Liver (tissue), 9 donors: ENCODE data around the gene TSBP1. TPM values are rescaled to one million over a fixed set of nuclear protein-coding genes. Genes with fewer than 3 reads are reported as not detected.

Source experiments
- DNase-seq: peaks from one replicate; pipeline ENCODE4 v3.0.0-alpha.2; 2017; ENCODE audit warnings: low spot score
- H3K27ac ChIP-seq, 2 donors: one replicate each; pipeline ENCODE4 v1.7.0; 2013; ENCODE audit warnings: inconsistent platforms in 2 of 2, low read length in 2 of 2, control low read depth in 1 of 2, low read depth in 1 of 2, mild to moderate bottlenecking in 1 of 2
- H3K27me3 ChIP-seq, 4 donors: one replicate each; pipeline versions ENCODE4 v1.6.1 to v1.7.0; 2013; ENCODE audit warnings: low read length in 3 of 4, inconsistent platforms in 1 of 4, mild to moderate bottlenecking in 1 of 4, moderate library complexity in 1 of 4; ENCODE audit not compliant: control insufficient read depth in 4 of 4, insufficient read depth in 4 of 4
- H3K36me3 ChIP-seq, 4 donors: one replicate each; pipeline versions ENCODE4 v1.6.1 to v1.7.0; 2013; ENCODE audit warnings: low read length in 3 of 4, mild to moderate bottlenecking in 3 of 4, low read depth in 1 of 4, moderate library complexity in 1 of 4; ENCODE audit not compliant: control insufficient read depth in 4 of 4, insufficient read depth in 3 of 4
- H3K4me1 ChIP-seq, 4 donors: one replicate each; pipeline versions ENCODE4 v1.6.1 to v1.7.0; 2013; ENCODE audit warnings: low read length in 3 of 4, mild to moderate bottlenecking in 3 of 4, moderate library complexity in 1 of 4; ENCODE audit not compliant: control insufficient read depth in 4 of 4, insufficient read depth in 4 of 4
- H3K4me3 ChIP-seq, 3 donors: one replicate each; pipeline versions ENCODE4 v1.6.1 to v1.7.0; 2013; ENCODE audit warnings: low read length in 3 of 3, control low read depth in 1 of 3, low read depth in 1 of 3, mild to moderate bottlenecking in 1 of 3
- H3K9ac ChIP-seq, 2 donors: one replicate each; pipeline ENCODE4 v1.7.0; 2013; ENCODE audit warnings: low read length in 2 of 2, mild to moderate bottlenecking in 2 of 2, moderate library complexity in 2 of 2, control low read depth in 1 of 2, low read depth in 1 of 2
- H3K9me3 ChIP-seq, 4 donors: one replicate each; pipeline versions ENCODE4 v1.6.1 to v1.7.0; 2013; ENCODE audit warnings: low read length in 3 of 4; ENCODE audit not compliant: control insufficient read depth in 4 of 4
- FOXA1 ChIP-seq: IDR thresholded peaks from 2 replicates; pipeline ENCODE4 v1.6.1; 2016; ENCODE audit warnings: antibody characterized with exemption
- FOXA2 ChIP-seq: IDR thresholded peaks from 2 replicates; pipeline ENCODE4 v1.6.1; 2016; ENCODE audit warnings: antibody characterized with exemption
- GABPA ChIP-seq, 2 donors: IDR thresholded peaks in 1 of 2; conservative IDR thresholded peaks in 1 of 2; 2 replicates each; pipeline ENCODE4 v1.6.1; 2016; ENCODE audit warnings: antibody characterized with exemption in 2 of 2, mild to moderate bottlenecking in 1 of 2, moderate library complexity in 1 of 2
- HNF4A ChIP-seq, 2 donors: conservative IDR thresholded peaks; 2 replicates each; pipeline ENCODE4 v1.6.1; 2016; ENCODE audit warnings: antibody characterized with exemption in 2 of 2, mild to moderate bottlenecking in 2 of 2
- HNF4G ChIP-seq: IDR thresholded peaks from 2 replicates; pipeline ENCODE4 v1.6.1; 2016; ENCODE audit warnings: antibody characterized with exemption
- JUND ChIP-seq, 2 donors: IDR thresholded peaks; 2 replicates each; pipeline ENCODE4 v1.6.1; 2016; ENCODE audit warnings: antibody characterized with exemption in 2 of 2
- NR2F2 ChIP-seq: IDR thresholded peaks from 2 replicates; pipeline ENCODE4 v1.6.1; 2016; ENCODE audit warnings: antibody characterized with exemption
- RAD21 ChIP-seq, 2 donors: IDR thresholded peaks; 2 replicates each; pipeline ENCODE4 v1.6.1; 2016; ENCODE audit warnings: antibody characterized with exemption in 2 of 2, mild to moderate bottlenecking in 2 of 2
- RXRA ChIP-seq, 2 donors: IDR thresholded peaks; 2 replicates each; pipeline ENCODE4 v1.6.1; 2017 to 2018; ENCODE audit warnings: antibody characterized with exemption in 2 of 2, mild to moderate bottlenecking in 1 of 2
- SP1 ChIP-seq: IDR thresholded peaks from 2 replicates; pipeline ENCODE4 v1.6.1; 2018; ENCODE audit warnings: antibody characterized with exemption, mild to moderate bottlenecking
- TAF1 ChIP-seq: conservative IDR thresholded peaks from 2 replicates; pipeline ENCODE4 v1.6.1; 2016; ENCODE audit warnings: antibody characterized with exemption, mild to moderate bottlenecking
- YY1 ChIP-seq: IDR thresholded peaks from 2 replicates; pipeline ENCODE4 v1.6.1; 2016; ENCODE audit warnings: antibody characterized with exemption, mild to moderate bottlenecking
- WGBS: extraction: QIAGEN DNeasy Blood & Tissue Kit; methylation state at CpG from one replicate; pipeline ENCODE4 v1.1.7; 2013; 5-methylcytosine and 5-hydroxymethylcytosine counted together
- polyA plus RNA-seq, 2 donors: library from polyadenylated mRNA; stranded (reverse) in 1 of 2; unstranded in 1 of 2; fragments of 200-250 nt in 1 of 2; fragments of >200 nt in 1 of 2; fragmentation: Nextera tagmentation in 1 of 2; extraction: Ambion mirVana in 1 of 2; gene quantifications; one replicate each; pipeline versions ENCODE4 v1.2.1 to v1.2.3, GENCODE V29; 2013 to 2015
- total RNA-seq, 2 donors: library from RNA; depleted of rRNA; stranded (reverse); fragments of >200 nt; gene quantifications; one replicate each; pipeline ENCODE4 v1.2.3, GENCODE V29; 2014
- TF ChIP-seq, protein P1 (sequence below): fragments of 150-350 bp; IDR thresholded peaks from 2 replicates; pipeline ENCODE4 v1.5.1; 2017; ENCODE audit warnings: improper control_type of control experiment, low read depth, low read length; ENCODE audit not compliant: missing input control
- TF ChIP-seq, protein P2 (sequence below): IDR thresholded peaks from 2 replicates; pipeline ENCODE4 v1.6.1; 2016; ENCODE audit warnings: antibody characterized with exemption
- TF ChIP-seq, protein P3 (sequence below): IDR thresholded peaks from 2 replicates; pipeline ENCODE4 v1.6.1; 2016; ENCODE audit warnings: antibody characterized with exemption
- TF ChIP-seq, protein P4 (sequence below): IDR thresholded peaks from 2 replicates; pipeline ENCODE4 v1.6.1; 2016; ENCODE audit warnings: antibody characterized with exemption, mild to moderate bottlenecking
- TF ChIP-seq, protein P5 (sequence below): IDR thresholded peaks from 2 replicates; pipeline ENCODE4 v1.6.1; 2016; ENCODE audit warnings: antibody characterized with exemption
- donor health status: healthy.
- donor health status: healthy.
- donor health status: healthy.
- donor health status: healthy.
- donor health status: healthy.

The TSBP1 gene
- total and polyA plus RNA-seq, 4 donors = not detected

DNA sequence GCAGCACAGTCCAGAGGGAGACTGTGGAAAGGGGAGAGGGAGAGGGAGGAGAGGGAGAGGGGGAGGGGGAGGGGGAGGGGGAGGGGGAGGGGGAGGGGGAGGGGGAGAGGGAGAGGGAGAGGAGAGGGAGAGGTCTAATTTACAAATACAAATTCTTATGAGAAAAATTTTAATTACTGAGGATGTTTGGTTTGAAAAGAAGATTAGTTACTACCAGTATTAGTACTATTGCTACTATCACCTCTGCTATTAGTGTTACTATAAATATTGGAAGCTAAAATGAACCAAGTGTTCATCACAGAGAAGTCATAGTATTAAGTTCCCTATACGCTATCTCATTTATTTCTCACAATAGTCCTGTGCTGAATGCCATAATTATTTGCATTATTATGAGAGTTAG, 14.3 kb upstream of the TSBP1 start:
- Histone ChIP-seq H3K9me3 (no peaks in the 10 kb centered on the region), H3K4me1 (no peaks in the 10 kb centered on the region), H3K27me3 (peaks cover 0 to 5% (median 0%) of the 10 kb centered on the region in 4 donors), H3K36me3 (no peaks in the 10 kb centered on the region), H3K9ac (no peak overlapping the region), H3K27ac (no peak overlapping the region), H3K4me3 (no peak overlapping the region)
- DNase-seq = no peak
- TF ChIP-seq SP1 (no peak), JUND (IDR thresholded peaks at IDR 0.05) (no peak)
- TF ChIP-seq, protein P1, sequence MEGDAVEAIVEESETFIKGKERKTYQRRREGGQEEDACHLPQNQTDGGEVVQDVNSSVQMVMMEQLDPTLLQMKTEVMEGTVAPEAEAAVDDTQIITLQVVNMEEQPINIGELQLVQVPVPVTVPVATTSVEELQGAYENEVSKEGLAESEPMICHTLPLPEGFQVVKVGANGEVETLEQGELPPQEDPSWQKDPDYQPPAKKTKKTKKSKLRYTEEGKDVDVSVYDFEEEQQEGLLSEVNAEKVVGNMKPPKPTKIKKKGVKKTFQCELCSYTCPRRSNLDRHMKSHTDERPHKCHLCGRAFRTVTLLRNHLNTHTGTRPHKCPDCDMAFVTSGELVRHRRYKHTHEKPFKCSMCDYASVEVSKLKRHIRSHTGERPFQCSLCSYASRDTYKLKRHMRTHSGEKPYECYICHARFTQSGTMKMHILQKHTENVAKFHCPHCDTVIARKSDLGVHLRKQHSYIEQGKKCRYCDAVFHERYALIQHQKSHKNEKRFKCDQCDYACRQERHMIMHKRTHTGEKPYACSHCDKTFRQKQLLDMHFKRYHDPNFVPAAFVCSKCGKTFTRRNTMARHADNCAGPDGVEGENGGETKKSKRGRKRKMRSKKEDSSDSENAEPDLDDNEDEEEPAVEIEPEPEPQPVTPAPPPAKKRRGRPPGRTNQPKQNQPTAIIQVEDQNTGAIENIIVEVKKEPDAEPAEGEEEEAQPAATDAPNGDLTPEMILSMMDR = no peak
- WGBS = 89% methylated on average over 1 of the region's 1 CpG

DNA sequence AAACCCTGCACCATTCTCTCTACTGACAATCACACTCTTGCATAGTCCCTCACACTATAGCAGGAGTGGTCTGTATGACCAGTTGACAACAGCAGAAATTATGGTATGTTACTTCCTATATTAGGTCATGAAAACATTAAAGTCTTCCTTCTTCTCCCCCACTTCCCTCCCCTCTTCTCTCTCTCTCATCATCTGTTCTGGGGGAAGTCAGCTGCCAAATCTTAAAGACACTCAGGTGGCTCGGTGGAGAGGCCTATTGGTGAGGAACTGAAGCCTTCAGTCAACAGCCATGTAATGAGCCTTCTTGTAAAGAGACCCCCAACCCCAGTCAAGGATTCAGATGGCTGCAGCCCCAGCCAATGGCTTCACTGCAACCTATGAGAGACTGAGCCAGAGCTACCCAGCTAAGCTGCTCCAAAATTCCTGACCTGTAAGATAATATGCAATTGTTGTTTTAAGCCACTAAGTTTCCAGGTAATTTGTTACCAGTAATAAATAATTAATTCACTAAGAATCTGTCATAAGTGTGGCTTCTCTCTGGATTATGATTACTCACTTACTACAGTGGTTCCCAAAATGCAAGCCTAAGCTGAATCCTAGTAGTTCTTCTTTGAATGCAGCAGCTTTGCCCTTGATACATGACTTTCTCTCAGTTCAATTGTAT, 11.2 kb upstream of the TSBP1 start:
- no peak for DNase-seq
- Histone ChIP-seq H3K27me3 (peaks cover 0 to 5% (median 0%) of the 10 kb centered on the region in 4 donors), H3K9ac (no peak overlapping the region), H3K4me1 (no peaks in the 10 kb centered on the region), H3K4me3 (no peak overlapping the region), H3K27ac (no peak overlapping the region), H3K36me3 (no peaks in the 10 kb centered on the region), H3K9me3 (no peaks in the 10 kb centered on the region)
- 79% methylated on average over 1 of the region's 1 CpG for WGBS
- no peak for TF ChIP-seq SP1
- TF ChIP-seq, protein P2, sequence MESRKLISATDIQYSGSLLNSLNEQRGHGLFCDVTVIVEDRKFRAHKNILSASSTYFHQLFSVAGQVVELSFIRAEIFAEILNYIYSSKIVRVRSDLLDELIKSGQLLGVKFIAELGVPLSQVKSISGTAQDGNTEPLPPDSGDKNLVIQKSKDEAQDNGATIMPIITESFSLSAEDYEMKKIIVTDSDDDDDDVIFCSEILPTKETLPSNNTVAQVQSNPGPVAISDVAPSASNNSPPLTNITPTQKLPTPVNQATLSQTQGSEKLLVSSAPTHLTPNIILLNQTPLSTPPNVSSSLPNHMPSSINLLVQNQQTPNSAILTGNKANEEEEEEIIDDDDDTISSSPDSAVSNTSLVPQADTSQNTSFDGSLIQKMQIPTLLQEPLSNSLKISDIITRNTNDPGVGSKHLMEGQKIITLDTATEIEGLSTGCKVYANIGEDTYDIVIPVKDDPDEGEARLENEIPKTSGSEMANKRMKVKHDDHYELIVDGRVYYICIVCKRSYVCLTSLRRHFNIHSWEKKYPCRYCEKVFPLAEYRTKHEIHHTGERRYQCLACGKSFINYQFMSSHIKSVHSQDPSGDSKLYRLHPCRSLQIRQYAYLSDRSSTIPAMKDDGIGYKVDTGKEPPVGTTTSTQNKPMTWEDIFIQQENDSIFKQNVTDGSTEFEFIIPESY = no peak
- TF ChIP-seq, protein P3, sequence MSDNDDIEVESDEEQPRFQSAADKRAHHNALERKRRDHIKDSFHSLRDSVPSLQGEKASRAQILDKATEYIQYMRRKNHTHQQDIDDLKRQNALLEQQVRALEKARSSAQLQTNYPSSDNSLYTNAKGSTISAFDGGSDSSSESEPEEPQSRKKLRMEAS = no peak
- TF ChIP-seq HNF4G = no peak
- no peak for TF ChIP-seq FOXA2
- TF ChIP-seq, protein P4, sequence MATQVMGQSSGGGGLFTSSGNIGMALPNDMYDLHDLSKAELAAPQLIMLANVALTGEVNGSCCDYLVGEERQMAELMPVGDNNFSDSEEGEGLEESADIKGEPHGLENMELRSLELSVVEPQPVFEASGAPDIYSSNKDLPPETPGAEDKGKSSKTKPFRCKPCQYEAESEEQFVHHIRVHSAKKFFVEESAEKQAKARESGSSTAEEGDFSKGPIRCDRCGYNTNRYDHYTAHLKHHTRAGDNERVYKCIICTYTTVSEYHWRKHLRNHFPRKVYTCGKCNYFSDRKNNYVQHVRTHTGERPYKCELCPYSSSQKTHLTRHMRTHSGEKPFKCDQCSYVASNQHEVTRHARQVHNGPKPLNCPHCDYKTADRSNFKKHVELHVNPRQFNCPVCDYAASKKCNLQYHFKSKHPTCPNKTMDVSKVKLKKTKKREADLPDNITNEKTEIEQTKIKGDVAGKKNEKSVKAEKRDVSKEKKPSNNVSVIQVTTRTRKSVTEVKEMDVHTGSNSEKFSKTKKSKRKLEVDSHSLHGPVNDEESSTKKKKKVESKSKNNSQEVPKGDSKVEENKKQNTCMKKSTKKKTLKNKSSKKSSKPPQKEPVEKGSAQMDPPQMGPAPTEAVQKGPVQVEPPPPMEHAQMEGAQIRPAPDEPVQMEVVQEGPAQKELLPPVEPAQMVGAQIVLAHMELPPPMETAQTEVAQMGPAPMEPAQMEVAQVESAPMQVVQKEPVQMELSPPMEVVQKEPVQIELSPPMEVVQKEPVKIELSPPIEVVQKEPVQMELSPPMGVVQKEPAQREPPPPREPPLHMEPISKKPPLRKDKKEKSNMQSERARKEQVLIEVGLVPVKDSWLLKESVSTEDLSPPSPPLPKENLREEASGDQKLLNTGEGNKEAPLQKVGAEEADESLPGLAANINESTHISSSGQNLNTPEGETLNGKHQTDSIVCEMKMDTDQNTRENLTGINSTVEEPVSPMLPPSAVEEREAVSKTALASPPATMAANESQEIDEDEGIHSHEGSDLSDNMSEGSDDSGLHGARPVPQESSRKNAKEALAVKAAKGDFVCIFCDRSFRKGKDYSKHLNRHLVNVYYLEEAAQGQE = no peak
- no peak for TF ChIP-seq HNF4A (conservative IDR thresholded peaks at IDR 0.05)
- TF ChIP-seq RAD21 (IDR thresholded peaks at IDR 0.05) = no peak
- no peak for TF ChIP-seq FOXA1
- TF ChIP-seq RXRA (IDR thresholded peaks at IDR 0.05) = no peak
- TF ChIP-seq JUND (IDR thresholded peaks at IDR 0.05) = no peak
- TF ChIP-seq TAF1 = no peak
- TF ChIP-seq, protein P5, sequence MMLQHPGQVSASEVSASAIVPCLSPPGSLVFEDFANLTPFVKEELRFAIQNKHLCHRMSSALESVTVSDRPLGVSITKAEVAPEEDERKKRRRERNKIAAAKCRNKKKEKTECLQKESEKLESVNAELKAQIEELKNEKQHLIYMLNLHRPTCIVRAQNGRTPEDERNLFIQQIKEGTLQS = no peak
- TF ChIP-seq YY1 = no peak
- no peak for TF ChIP-seq GABPA (IDR thresholded peaks at IDR 0.05 in 1 of 2, conservative IDR thresholded peaks at IDR 0.05 in 1 of 2)
- TF ChIP-seq NR2F2 = no peak
